ENCODE measurements around the gene GIMAP7. TPM values are rescaled to one million over a fixed set of nuclear protein-coding genes. Genes with fewer than 3 reads are reported as not detected.

GIMAP7 gene
- total RNA-seq: not detected in 2 replicates

DNA sequence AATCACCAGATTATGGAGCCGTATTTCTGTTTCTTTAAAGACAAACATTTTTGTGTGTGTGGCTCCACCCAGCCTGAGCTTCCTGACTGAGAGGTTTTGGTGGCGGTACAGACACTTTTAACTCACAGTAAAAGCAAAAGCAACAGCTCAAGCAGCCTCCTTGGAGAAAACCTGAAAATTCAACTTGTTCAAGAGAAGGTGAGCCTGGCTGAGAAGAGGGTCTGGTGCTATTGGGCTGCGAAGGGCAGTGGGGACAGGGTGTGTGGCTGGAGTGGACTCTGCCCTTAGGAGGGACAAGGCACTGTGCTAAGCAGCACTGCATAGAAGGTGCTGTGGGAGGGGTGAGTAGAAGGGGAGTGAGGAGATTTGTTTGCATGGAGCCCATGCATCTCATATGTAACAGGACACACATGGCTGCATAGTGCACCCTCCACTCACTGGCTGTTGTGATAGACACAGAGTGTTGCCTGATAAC lies at the start of gene GIMAP7:
Gene GIMAP7, plus strand, starts transcription at position 125 of the 475 bp plus-strand sequence. CDS start 5,103 bp downstream, outside the sequence.

DNA sequence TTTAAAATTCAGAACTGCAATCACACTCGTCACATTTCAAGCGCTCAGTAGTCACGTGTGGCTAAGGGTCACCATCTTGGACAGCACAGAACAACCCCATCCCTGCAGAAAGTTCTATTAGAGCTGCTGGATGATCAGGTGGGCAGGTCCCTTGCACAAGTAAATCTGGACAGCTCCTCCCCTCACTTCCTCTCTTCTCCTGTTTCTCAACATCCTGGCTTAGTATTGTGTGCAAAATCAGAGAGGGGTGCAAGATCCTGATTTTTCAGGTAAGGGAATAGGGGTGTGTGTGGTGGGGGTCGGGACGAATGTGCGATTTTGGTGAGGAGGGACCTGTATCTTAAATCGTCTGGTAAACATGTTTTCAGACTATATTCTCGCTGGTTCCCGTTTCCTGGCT lies 52.5 kb downstream of the GIMAP7 start, which contains the start of gene GIMAP4:
Gene GIMAP4, plus strand, starts transcription at position 222 of the 400 bp plus-strand sequence. CDS start 2,512 bp downstream, outside the sequence.

Other genes starting within 250 kb of the GIMAP7 start
- 24.4 and 31.5 TPM in 2 replicates for gene LRRC61, start 191.5 kb upstream of the GIMAP7 start, total RNA-seq
- gene ACTR3C, start 191.3 kb upstream of the GIMAP7 start, total RNA-seq: 2.0 and 2.8 TPM in 2 replicates
- gene RARRES2, start 173.2 kb upstream of the GIMAP7 start, total RNA-seq: not detected in 2 replicates
- gene REPIN1, start 146.1 kb upstream of the GIMAP7 start, total RNA-seq: 28.5 and 36.2 TPM in 2 replicates
- 3.7 and 4.6 TPM in 2 replicates for gene ZNF775, start 135.5 kb upstream of the GIMAP7 start, total RNA-seq
- gene GIMAP8, start 64.2 kb upstream of the GIMAP7 start, total RNA-seq: 0.19 TPM in 1 of 2 replicates, not detected in the other
- gene GIMAP4, start 52.5 kb downstream of the GIMAP7 start, total RNA-seq: not detected in 2 replicates
- gene GIMAP6, start 117.5 kb downstream of the GIMAP7 start, total RNA-seq: not detected in 2 replicates
- gene GIMAP2, start 170.8 kb downstream of the GIMAP7 start, total RNA-seq: 0.08 and 0.94 TPM in 2 replicates
- not detected in 2 replicates for gene GIMAP1, start 201.7 kb downstream of the GIMAP7 start, total RNA-seq
- gene GIMAP5, start 222.5 kb downstream of the GIMAP7 start, total RNA-seq: not detected in 2 replicates